Measurements from ENCODE around the gene FOXK2. TPM values are rescaled to one million over a fixed set of nuclear protein-coding genes. Genes with fewer than 3 reads are reported as not detected.
"Not testable (repeated sequence)": the region's sequence is repeated elsewhere in the genome, so short reads cannot be mapped to it uniquely, and the experiment has no call there.

Gene FOXK2
- total RNA-seq, 6 donors from 2014 or later: 50.8 to 92.7 (median 58.9) TPM

DNA sequence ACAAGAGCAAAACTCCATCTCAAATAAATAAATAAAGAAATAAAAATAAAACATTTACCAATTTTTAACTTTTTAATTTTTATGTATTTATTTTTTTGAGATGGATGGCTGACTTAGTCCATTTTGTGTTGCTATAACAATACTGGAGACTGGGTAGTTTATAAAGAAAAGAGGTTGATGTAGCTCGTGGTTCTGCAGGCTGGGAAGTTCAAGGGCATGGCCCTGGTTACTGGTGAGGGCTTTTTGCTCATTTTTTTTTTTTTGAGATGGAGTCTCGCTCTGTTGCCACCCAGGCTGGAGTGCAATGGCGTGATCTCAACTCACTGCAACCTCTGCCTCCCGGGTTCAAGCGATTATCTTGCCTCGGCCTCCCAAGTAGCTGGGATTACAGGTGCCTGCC is 14.2 kb upstream of the FOXK2 start:
- TF ChIP-seq, protein P1, sequence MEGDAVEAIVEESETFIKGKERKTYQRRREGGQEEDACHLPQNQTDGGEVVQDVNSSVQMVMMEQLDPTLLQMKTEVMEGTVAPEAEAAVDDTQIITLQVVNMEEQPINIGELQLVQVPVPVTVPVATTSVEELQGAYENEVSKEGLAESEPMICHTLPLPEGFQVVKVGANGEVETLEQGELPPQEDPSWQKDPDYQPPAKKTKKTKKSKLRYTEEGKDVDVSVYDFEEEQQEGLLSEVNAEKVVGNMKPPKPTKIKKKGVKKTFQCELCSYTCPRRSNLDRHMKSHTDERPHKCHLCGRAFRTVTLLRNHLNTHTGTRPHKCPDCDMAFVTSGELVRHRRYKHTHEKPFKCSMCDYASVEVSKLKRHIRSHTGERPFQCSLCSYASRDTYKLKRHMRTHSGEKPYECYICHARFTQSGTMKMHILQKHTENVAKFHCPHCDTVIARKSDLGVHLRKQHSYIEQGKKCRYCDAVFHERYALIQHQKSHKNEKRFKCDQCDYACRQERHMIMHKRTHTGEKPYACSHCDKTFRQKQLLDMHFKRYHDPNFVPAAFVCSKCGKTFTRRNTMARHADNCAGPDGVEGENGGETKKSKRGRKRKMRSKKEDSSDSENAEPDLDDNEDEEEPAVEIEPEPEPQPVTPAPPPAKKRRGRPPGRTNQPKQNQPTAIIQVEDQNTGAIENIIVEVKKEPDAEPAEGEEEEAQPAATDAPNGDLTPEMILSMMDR (IDR thresholded peaks at IDR 0.05): no peak
- TF ChIP-seq POLR2AphosphoS5 (IDR thresholded peaks at IDR 0.05) (no peak), EP300 (IDR thresholded peaks at IDR 0.05) (no peak), POLR2A (IDR thresholded peaks at IDR 0.05) (no peak)
- no peak overlapping the region for H3K4me3 ChIP-seq
- no peak overlapping the region for H3K27ac ChIP-seq
- H3K4me1 ChIP-seq: no peaks in the 10 kb centered on the region
- ATAC-seq (ENCODE audit: low FRiP score in 2 of 2): no peak
- no peaks in the 10 kb centered on the region for H3K36me3 ChIP-seq
- no peak for DNase-seq
- WGBS, 2 donors: 93 to 96% methylated on average over 6 of the region's 6 CpGs
- no peaks in the 10 kb centered on the region for H3K9me3 ChIP-seq
- H3K27me3 ChIP-seq: no peaks in the 10 kb centered on the region

GRCh38 chr17:82506402-82506801 is 13.1 kb upstream of the FOXK2 start:
- WGBS, 2 donors: 77 to 78% methylated on average over 7 of the region's 7 CpGs
- not testable (repeated sequence) for H3K9me3 ChIP-seq; DNase-seq; H3K4me3 ChIP-seq; H3K27ac ChIP-seq; ATAC-seq (ENCODE audit: low FRiP score in 2 of 2); H3K36me3 ChIP-seq; H3K4me1 ChIP-seq; H3K27me3 ChIP-seq

DNA sequence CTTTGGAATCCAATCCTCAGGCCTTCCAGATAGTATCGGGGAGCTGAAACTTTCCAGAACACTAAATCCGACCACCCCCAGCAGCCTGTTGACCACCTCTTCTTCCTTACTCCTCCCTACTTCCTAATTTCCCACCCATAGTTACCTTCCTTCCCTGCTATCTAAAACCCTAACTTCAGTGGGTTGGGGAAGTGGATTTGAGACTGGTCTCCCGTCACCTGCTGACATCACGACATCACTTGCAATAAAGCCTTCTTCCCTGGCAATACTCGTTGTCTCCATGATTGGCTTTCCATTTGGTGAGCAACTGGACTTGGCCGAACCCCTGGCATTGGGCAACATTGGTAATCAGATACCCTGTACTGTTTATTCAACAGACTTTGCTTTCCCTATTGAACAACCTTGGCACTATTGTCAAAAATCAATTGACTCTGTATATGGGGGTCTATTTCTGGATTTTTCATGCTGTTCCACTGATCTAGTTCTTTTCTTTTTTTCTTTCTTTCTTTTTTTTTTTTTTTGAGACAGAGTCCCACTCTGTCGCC is 11.8 kb upstream of the FOXK2 start:
- ATAC-seq (ENCODE audit: low FRiP score in 2 of 2): no peak
- no peak overlapping the region for H3K4me3 ChIP-seq
- TF ChIP-seq EP300 (IDR thresholded peaks at IDR 0.05): no peak
- no peak for TF ChIP-seq POLR2A (IDR thresholded peaks at IDR 0.05)
- no peak for TF ChIP-seq POLR2AphosphoS5 (IDR thresholded peaks at IDR 0.05)
- TF ChIP-seq, protein P1 (IDR thresholded peaks at IDR 0.05): no peak

GRCh38 chr17:82511642-82512041 is 7.9 kb upstream of the FOXK2 start:
- H3K4me1 ChIP-seq; ATAC-seq (ENCODE audit: low FRiP score in 2 of 2); H3K4me3 ChIP-seq; H3K27ac ChIP-seq; H3K36me3 ChIP-seq; H3K9me3 ChIP-seq; DNase-seq; H3K27me3 ChIP-seq: not testable (repeated sequence)
- WGBS, 2 donors: 92 to 93% methylated on average over 5 of the region's 5 CpGs

More for the DNA sequence above, 11.8 kb upstream of the FOXK2 start:
- no peak for DNase-seq
- H3K27ac ChIP-seq: no peak overlapping the region
- no peaks in the 10 kb centered on the region for H3K36me3 ChIP-seq
- H3K9me3 ChIP-seq: no peaks in the 10 kb centered on the region
- no peaks in the 10 kb centered on the region for H3K27me3 ChIP-seq
- WGBS, 2 donors: 79 to 89% methylated on average over 7 of the region's 7 CpGs
- H3K4me1 ChIP-seq: no peaks in the 10 kb centered on the region

DNA sequence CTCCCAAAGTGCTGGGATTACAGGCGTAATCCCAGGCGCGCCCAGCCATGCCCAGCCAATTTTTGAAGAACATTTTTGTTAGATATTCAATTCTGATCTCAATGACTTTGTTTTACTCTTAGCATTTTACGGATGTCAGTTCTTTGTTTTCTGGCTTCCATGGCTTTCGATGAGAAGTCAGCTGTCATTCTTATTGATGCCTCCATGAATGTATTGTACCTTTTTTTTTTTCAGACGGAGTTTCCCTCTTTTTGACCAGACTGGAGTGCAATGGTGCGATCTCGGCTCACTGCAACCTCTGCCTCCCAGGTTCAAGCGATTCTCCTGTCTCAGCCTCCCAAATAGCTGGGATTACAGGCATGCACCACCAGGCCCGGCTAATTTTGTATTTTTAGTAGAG is 5.7 kb upstream of the FOXK2 start:
- H3K4me1 ChIP-seq; DNase-seq; H3K4me3 ChIP-seq; ATAC-seq (ENCODE audit: low FRiP score in 2 of 2); H3K9me3 ChIP-seq; H3K27me3 ChIP-seq; H3K36me3 ChIP-seq; H3K27ac ChIP-seq: not testable (repeated sequence)
- 90 to 97% methylated on average over 10 of the region's 10 CpGs for WGBS, 2 donors

- TF ChIP-seq POLR2A (IDR thresholded peaks at IDR 0.05) (no peak), EP300 (IDR thresholded peaks at IDR 0.05) (no peak), POLR2AphosphoS5 (IDR thresholded peaks at IDR 0.05) (no peak)
- TF ChIP-seq, protein P1 (IDR thresholded peaks at IDR 0.05): no peak
- 61 to 74% methylated on average over 10 of the region's 10 CpGs for WGBS, 2 donors
- Histone ChIP-seq H3K4me3 (no peak overlapping the region), H3K27ac (peak overlapping the region in 3 of 4 donors; percentile 44 to 61 (median 49)), H3K4me1 (peaks cover 12 to 19% (median 18%) of the 10 kb centered on the region in 4 donors), H3K36me3 (no peaks in the 10 kb centered on the region), H3K9me3 (no peaks in the 10 kb centered on the region), H3K27me3 (no peaks in the 10 kb centered on the region)
- DNase-seq (peak in 1 of 2 donors; percentile 58), ATAC-seq (ENCODE audit: low FRiP score in 2 of 2) (no peak)
These were observed 2.2 kb upstream of the FOXK2 start for GRCh38 chr17:82517230-82517865.

Measured in upper lobe of left lung (tissue), 6 donors.